ENCODE data around the gene C19orf12. TPM values are rescaled to one million over a fixed set of nuclear protein-coding genes. Genes with fewer than 3 reads are reported as not detected.

Gene C19orf12
- total RNA-seq (2014; rRNA removed; shearing (Covaris generic)), result 32.8 and 33.0 TPM in 2 replicates

- DNase-seq (ENCODE audit: low read depth), result peak; percentile 50
Measured at GRCh38 chr19:29714953-29715700, at the start of gene C19orf12. C19orf12 (minus strand) TSS chr19:29715261; CDS start chr19:29708413, 6,848 bp downstream.

DNA sequence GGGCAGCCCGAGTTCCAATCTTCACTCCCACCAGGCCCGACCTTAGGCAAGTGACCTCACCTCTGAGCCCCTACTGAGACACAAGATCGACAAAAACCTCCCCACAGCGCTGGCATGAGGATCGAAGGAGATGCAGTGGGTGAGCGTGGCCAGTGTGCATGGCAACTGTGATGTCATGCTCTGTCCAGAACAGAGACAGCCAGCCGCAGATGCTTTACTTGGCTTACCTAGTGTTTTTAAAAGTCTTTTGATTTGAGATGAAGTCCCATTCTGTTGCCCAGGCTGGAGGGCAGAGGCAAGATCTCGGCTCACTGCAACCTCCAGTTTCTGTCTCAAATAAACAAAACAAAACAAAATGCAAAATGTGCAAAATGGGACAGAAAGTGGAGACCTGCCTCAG is 49.3 kb upstream of the C19orf12 start:
- DNase-seq (ENCODE audit: low read depth), result no peak

GRCh38 chr19:29763196-29763595 is 48.1 kb upstream of the C19orf12 start:
- DNase-seq (ENCODE audit: low read depth), result no peak

GRCh38 chr19:29761575-29762232 is 46.6 kb upstream of the C19orf12 start:
- DNase-seq (ENCODE audit: low read depth), result no peak

DNA sequence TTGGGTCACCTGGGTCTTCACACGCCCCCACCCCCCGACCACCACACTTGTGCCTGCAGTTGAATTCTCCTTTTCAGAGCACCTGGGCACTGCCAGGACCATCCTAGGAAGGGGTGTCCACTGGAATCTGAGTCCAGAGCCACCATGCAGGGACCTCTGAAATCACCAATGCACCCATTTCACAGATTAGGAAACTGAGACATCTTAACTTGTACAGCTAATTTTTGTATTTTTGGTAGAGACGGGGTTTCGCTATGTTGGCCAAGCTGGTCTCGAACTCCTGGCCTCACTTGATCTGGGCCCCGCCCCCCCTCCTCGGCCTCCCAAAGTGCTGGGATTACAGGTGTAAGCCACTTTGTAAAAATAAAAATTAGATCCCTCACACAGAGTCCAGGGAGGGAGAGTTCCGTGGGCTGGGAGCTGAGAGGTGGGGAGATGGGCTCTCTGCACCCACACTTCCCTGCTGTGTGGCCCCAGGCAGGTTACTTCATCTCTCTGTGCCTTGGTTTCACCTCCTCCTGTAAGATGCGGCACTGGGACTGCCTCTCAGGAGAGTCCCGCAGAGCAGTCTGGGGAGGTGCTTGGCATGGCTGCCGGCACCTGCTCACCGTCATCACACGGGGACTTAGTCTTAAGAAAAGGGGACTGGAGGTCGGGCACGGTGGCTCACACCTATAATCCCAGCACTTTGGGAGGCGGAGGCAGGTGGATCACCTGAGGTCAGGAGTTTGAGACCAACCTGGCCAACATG is 45.9 kb upstream of the C19orf12 start:
- DNase-seq (ENCODE audit: low read depth), result no peak

- DNase-seq (ENCODE audit: low read depth), result no peak
Measured at GRCh38 chr19:29759359-29759758, 44.3 kb upstream of the C19orf12 start.

GRCh38 chr19:29758863-29759262 is 43.8 kb upstream of the C19orf12 start:
- DNase-seq (ENCODE audit: low read depth), result no peak

DNA sequence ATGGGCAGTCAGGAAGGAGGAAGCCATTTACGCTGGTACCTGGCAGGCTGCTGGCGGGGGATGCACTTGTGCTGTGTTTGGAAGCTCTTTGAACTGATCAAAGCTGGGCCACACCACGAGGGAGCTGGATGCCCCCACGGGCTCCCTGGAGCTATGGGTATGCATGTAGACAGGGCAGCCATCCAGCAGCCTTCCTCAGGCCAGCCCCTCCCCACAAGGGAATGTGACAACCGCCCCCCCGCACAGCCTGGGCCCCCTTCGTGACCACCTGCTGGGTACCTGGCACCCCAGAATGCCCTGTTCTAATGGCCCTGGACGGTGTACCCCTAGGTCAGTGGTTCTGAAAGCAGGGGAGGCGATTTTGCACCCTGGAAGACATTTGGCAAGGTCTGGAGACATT is 42.5 kb upstream of the C19orf12 start:
- no peak for DNase-seq (ENCODE audit: low read depth)

GRCh38 chr19:29753934-29754305 is 38.9 kb upstream of the C19orf12 start:
- DNase-seq (ENCODE audit: low read depth), result no peak

- no peak for DNase-seq (ENCODE audit: low read depth)
Measured at GRCh38 chr19:29753190-29753933, 38.3 kb upstream of the C19orf12 start.

DNA sequence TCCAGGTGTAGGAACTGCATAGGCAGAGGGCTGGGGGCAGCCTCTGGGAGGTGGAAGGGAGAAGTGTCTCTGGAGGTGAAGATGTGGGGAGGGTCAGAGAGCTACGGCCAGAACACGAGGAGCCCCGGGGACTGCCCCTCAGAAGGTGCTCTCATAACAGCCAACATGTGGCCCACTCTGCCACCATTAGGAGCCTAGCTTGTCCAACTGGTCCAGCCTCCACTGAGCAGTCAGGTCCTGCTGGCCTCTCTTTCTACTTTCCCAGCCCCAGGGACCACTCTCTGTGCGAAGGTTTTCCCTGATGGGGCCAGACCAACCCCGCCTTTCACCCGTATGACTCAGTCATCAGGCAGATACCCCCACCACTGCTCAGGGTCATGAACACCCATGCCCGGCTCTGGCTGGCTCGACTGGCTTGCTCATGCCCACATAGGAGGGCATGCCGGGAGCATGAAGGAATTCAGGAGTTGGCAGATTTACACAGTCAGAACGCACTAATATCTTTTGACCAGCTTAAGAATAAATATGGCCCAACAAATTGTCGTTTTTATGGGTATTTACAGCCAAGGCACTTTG is 37.5 kb upstream of the C19orf12 start:
- no peak for DNase-seq (ENCODE audit: low read depth)

DNA sequence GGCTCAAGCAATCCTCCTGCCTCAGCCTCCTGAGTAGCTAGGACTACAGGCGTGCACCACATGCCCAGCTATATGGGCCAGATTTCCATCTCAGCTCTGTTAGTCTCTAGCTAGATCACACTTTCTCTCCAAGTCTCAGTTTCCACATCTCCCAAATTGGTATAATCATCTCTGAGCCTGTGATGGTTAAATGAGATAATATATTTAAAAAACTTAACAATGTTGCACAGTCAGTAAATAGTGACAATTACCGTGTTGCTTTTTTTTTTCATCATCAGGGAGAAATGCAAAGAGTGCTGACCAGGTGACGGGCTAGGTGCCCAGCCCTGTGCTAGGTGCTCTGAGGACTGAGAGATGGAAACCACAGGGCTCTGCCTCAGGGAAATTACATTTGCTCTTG is 36.9 kb upstream of the C19orf12 start:
- no peak for DNase-seq (ENCODE audit: low read depth)

GRCh38 chr19:29750001-29750400 is 34.9 kb upstream of the C19orf12 start:
- no peak for DNase-seq (ENCODE audit: low read depth)

DNA sequence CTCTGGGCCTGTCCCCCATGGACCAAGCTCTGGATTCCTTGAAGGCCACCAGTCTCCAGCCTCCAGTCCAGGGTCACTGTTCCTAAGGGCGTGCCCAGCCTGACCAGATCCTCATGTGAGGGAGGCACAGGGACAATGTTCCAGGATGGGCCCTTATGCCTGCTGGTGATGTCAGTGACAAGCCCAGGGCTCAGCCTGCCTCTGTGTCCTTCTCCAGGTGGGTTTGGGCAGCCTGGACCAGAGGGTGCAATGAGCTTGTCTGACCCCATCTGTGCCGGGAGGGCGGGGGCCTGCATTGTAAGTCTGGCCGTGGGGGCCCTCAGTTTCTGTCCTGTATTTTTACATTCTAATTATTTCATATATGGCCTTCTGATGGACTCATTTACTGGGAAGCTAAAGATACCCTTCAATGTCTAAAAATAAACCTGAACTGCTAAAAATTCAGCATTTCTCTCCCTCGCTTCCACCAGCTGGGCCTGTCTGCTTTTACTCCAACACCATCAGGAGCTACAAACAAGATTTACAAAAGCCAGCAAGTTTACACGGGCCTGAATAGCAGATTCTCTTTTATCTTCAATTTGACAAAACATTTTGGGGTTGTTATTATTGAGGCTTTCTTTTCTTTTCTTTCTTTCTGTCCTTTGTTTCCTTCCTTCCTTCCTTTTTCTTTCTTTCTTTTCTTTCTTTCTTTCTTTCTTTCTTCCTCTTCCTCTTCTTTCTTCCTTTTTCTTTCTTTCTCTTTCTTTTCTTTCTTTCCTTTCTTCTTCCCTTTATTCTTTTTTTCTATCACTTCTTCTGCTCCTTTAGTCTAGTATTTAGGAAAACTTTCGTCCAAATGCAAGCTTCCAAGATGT is 34.2 kb upstream of the C19orf12 start:
- no peak for DNase-seq (ENCODE audit: low read depth)

DNA sequence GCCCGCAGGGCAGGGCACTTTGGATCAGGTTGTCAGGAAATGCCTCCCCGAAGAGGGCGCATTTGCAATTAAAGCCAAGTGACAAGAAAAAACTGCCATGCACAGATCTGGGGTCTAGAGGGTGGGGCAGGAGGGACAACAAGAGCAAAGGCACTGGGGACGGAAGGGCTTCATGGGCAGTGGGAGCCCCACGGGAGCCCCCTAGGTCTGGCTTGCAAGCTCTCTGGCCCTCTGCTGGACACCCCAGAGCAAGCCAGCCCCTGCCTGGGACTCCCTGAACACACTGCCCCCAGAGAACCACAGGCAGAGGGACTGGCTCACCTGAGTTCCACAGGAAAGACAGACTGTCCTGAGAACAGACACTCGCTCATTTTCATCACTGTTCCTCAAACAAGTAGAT is 30.2 kb upstream of the C19orf12 start:
- DNase-seq (ENCODE audit: low read depth), result no peak

DNA sequence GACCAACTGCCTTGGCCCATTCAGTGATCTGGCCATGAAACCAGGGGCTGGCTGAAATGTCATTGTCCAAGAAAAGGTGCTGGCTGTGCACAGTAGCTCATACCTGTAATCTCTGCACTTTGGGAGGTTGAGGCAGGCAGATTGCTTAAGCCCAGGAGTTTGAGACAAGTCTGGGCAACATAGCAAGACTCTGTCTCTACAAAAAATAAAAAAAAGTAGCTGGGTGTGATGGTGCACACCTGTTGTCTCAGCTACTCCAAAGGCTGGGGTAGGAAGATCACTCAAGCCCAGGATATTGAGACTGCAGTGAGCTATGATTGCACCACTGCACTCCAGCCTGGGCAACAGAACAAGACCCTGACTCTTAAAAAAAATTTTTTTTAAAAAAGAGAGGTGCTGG is 28.6 kb upstream of the C19orf12 start:
- DNase-seq (ENCODE audit: low read depth), result no peak

- no peak for DNase-seq (ENCODE audit: low read depth)
Measured at GRCh38 chr19:29741776-29742175, 26.7 kb upstream of the C19orf12 start.

- no peak for DNase-seq (ENCODE audit: low read depth)
Measured at GRCh38 chr19:29741226-29741625, 26.2 kb upstream of the C19orf12 start.

DNA sequence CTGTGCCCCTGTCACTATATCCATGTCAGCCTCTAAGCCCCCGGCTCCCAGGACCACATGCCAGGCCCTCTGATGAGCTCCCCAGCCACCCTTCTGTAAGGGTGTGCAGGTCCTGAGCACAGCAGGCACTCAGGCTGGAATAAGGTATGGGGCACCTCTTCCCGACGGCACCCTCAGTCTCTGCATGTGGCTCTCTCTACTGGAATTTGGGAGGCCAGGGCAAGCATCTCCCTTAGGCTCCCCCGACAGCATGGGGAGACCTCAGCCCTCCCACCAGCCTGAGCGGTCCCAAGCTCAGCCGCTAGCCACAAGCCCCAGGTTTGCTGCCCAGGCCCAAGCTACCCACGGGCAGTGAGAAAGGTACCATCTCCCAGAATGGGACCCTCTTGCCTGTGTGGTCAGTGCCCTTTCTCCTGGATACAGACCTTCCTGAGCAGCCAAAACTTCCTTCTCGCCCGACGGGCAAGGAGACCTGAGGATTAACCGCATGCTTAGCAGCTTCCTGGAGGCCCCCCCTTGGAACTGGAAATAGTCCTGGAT is 22.5 kb upstream of the C19orf12 start:
- DNase-seq (ENCODE audit: low read depth), result no peak

DNA sequence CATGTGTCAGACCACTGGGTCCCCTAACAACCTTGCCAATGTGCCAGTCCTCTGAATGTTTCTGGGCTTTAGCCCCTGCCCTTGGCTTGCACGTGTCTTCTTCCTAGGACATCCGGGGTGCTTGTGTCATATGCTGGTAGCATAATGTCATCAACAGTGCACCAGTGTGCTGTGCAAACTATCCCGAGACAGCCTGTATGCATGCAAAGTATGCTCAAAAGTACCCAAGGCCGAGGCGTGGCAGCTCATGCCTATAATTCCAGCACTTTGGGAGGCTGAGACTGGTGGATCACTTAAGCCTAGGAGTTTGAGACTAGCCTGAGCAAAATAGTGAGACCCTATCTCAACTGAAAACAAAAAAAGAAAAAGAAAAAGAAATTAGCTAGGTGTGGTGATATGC is 20.8 kb upstream of the C19orf12 start:
- no peak for DNase-seq (ENCODE audit: low read depth)
